Muscle of arm (tissue), 12 donors: Measurements from ENCODE around the gene DENND2A. TPM values are rescaled to one million over a fixed set of nuclear protein-coding genes. Genes with fewer than 3 reads are reported as not detected.
A peak's percentile ranks its signal among the peaks of the same experiment; 100 is the strongest.
"Not testable (repeated sequence)": the region's sequence is repeated elsewhere in the genome, so short reads cannot be mapped to it uniquely, and the experiment has no call there.

ENCODE experiments used
- DNase-seq: peaks from one replicate; pipeline ENCODE4 v3.0.0-alpha.2; 2013
- polyA plus RNA-seq, 12 donors: library from polyadenylated mRNA; unstranded; fragments of 120-200 nt; gene quantifications; one replicate each; pipeline ENCODE4 v1.2.1, GENCODE V29; 2013; ENCODE audit not compliant: insufficient read length in 12 of 12

Gene DENND2A
- polyA plus RNA-seq, 12 donors = 35.7 to 76.7 (median 47.6) TPM; not detected in 1

DNA sequence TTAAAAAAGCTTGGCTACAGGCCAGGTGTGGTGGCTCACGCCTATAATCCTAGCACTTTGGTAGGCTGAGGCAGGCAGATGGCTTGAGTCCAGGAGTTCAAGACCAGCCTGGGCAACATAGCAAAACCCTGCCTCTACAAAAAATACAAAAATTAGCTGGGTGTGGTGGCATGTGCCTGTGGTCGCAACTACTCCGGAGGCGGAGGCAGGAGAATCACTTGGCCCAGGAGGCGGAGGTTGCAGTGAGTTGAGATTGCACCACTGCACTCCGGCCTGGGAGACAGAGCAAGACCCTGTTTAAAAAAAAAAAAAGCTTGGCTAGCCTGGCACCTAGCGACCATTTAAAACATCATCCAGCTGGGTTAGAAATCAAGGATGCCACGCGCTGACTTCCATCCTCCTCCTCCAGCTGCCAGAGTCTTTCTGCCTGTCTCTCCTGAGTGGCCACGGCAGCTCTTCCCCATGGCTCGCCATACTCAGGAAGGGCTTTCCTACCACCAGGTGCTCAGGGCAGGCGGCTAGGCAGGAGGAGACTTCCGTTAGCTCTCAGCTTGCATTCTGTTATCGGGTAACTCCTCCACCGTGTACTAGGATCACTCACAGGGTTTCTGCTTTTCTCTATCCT lies 45.0 kb downstream of the DENND2A start:
- DNase-seq = no peak

GRCh38 chr7:140594131-140594691 lies 46.4 kb downstream of the DENND2A start:
- no peak for DNase-seq

GRCh38 chr7:140593672-140593982 lies 47.0 kb downstream of the DENND2A start:
- DNase-seq = no peak

DNA sequence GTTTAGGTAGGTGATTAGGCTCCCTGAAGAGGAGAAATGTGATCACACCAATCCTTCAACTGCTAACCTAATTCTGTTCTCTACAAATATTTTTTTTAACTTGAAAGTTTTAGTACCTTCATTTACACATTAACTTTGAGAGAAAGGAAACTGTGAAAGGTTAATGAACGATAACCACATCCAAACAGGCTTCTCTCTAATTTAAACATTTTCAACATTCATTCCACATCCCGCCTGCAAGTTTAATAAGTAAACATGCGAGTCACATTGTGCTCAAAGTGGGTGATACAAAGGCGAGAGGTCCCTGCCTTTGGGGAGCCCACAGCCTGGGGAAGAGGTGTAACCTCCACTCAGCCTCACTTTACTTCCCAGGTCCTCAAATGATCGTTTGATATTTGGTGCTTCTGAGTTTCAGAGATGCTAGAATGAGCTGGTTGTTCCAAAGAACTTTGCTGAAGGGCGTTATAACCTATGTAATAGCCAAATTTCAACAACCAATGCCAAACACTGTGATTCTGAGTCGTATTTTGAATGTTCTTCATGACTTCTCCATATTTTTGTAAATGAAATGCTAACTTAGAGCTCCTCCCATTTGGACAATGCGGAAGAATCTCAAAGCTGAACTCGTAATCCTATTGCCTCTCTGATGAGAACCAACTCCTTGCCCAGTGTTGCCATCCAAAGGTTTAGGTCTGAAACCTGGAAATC lies 47.5 kb downstream of the DENND2A start:
- DNase-seq = no peak

GRCh38 chr7:140591180-140591902 lies 49.3 kb downstream of the DENND2A start:
- DNase-seq = no peak

DNA sequence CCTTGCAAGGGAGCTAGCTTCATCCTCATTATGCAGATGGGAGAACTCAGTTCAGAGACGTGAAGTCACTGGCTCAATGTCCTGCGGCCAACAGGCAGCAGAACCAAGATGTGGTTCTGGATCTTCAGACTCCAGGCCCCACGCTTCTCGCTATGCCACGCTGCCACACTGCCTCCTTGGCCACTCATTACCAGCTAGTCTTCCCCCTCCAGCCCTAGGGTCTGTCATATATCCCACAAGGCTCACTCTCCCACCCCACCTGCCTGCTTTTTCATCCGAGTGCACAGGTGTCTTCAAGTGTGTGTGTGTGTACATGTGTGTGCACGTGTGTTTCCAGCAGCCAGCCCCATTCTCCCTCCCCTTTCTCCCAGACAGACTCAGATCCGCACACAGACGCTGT lies 53.4 kb downstream of the DENND2A start:
- no peak for DNase-seq

DNA sequence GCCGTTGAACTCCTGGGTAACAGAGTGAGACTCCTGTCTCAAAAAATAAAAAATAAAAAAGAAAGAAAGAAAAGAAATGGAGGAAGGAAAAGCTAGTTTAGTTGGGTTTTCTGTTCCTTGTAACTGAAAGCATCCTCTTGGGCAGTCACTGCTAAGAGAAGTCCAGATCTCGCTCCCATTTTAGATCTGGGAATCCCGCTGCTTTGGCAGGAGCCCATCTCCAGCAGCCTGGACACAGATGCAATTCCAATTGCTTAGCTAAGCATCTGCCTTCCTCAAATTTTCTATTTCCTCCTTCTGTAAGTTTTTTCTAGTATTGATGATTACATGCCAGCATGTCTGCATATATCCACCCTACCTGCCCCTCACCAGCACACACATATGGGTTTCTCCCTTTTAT lies 54.1 kb downstream of the DENND2A start:
- peak; percentile 80 for DNase-seq

- DNase-seq = no peak
These were observed 55.3 kb downstream of the DENND2A start for GRCh38 chr7:140585333-140585732.

DNA sequence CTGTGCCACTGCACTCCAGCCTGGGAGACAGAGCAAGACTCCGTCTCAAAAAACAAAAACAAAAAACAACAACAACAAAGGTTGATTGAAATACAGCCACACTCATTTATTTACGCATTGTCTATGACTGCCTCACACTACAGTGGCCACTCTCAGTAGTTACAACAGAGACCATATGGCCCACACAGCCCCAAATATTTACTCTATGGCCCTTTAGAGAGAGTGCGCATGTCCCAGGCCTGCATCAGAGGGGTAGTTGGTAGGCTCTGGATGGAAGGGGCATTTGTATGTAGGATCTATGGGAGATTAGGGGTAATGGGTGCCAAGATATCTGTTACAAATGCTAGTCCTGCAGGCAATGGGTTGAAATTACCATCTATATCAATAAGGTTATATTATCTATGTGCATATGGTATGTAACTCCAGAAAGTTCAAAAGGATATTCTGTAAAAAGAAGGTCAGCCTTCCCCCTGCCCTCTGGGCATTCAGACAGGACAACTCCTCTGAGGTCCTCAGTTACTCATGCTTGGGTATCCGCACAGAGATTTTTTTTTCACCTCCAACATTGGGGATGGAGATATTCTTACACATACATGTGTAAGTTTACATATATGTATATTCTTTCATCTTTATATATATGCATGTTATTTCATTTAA lies 56.3 kb downstream of the DENND2A start:
- no peak for DNase-seq

GRCh38 chr7:140581411-140581810 lies 59.2 kb downstream of the DENND2A start:
- DNase-seq = no peak

DNA sequence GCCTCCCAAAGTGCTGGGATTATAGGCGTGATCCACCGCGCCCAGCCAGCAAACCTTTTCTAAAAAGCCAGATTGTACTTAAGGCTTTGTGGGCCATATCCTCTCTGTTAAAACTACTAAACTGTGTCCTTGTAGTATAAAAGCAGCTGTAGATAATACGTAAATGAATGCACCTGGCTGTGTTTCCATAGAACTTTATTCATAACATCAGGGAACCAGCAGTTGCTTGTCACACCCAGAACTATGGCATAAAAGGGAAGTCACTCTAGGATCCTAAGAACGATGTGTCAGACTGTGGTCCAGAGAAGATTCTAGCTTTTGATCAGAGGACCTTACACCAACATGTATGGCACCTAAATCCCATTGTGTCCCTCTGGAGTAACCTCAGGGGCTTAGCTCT lies 63.0 kb downstream of the DENND2A start:
- no peak for DNase-seq

DNA sequence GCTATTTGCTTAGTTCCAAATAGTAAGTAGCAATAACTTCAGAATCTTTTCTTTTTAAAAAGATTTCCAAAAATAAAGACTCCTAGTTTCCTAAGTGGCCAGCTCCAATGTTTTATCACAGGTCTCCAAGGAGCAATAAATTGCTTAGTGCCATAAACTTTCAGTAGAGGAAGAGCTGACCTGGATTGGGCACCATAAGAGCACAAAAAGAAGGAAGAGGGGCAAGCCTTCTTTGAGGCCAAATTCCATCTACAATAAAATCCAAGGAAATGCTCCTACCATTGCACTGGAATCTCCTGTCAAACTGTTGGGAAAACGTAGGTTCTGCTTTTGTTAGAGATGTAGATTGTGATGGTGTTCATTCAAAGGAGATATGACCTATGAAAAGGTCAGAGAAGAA lies 64.0 kb downstream of the DENND2A start:
- DNase-seq = no peak

GRCh38 chr7:140571538-140572122 lies 69.0 kb downstream of the DENND2A start:
- no peak for DNase-seq

- no peak for DNase-seq
These were observed 70.5 kb downstream of the DENND2A start for GRCh38 chr7:140570120-140570519.

GRCh38 chr7:140568021-140568813 lies 72.4 kb downstream of the DENND2A start:
- DNase-seq = no peak

DNA sequence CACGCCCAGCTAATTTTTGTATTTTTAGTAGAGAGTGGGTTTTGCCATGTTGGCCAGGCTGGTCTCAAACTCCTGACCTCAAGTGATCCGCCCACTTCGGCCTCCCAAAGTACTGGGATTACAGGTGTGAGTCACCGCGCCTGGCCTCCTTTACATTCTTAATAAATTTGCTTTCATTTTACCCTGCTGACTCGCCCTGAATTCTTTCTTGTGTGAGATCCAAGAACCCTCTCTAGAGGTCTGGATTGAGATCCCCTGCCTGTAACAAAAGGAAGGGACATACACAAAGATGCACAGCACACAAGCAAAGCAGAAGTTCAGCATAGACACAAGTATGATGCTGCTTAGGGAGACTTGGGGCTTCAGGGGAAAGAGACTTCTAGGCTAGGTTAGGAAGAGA lies 74.4 kb downstream of the DENND2A start:
- DNase-seq = not testable (repeated sequence)

DNA sequence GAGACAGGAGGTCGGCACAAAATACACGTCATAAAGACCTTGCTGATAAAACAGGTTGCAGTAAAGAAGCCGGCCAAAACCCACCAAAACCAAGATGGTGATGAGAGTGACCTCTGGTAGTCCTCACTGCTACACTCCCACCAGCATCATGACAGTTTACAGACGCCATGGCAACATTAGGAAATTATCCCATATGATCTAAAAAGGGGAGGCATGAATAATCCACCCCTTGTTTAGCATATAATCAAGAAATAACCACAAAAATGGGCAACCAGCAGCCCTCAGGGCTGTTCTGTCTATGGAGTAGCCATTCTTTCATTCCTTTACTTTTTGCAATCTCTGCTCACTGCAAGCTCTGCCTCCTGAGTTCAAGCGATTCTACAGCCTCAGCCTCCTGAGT lies 74.9 kb downstream of the DENND2A start:
- not testable (repeated sequence) for DNase-seq

- DNase-seq = no peak
These were observed 76.0 kb downstream of the DENND2A start for GRCh38 chr7:140564643-140565042.

DNA sequence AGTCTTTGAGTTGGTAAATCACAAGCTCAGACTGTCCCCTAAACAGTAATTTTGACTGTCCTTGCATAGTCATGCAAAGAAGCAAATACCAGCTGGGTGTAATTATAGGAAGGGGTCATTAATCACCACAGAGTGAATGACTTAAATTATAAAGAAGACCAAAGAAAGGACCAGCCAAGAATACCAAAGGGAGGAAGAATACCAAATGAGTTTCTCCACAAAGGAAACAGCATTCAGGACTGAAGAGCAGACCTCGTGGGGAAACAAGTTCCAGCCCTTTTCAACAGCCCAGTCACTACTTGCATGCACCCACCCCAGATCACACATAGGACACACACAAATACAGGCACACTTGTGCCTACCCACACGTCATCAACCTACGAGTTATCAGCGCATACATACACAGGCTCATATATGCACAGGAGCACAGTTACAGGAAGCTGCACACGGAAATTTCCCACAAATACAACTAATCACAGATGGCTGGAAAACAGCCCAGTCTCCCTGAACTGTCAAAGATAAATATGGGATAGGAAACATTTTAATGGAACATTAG lies 77.6 kb downstream of the DENND2A start:
- no peak for DNase-seq

- DNase-seq = no peak
These were observed 81.2 kb downstream of the DENND2A start for GRCh38 chr7:140559410-140559809.
